Measurements from ENCODE around the gene WDR27. TPM values are rescaled to one million over a fixed set of nuclear protein-coding genes. Genes with fewer than 3 reads are reported as not detected.

WDR27 gene
- total RNA-seq, 1 donor, result 23.9 TPM

GRCh38 chr6:169667716-169668115 is 34.1 kb downstream of the WDR27 start:
- Histone ChIP-seq H3K4me2 (ENCODE audit: insufficient read depth, low read length) (no peak overlapping the region), H3K79me2 (ENCODE audit: insufficient read depth, low read length) (no peaks in the 10 kb centered on the region), H3K9me3 (ENCODE audit: low read depth, low read length) (no peaks in the 10 kb centered on the region), H3K36me3 (ENCODE audit: insufficient read depth, low read length) (peaks cover 31% of the 10 kb centered on the region), H3K27me3 (ENCODE audit: insufficient read depth, low read length) (no peaks in the 10 kb centered on the region), H3K4me3 (ENCODE audit: insufficient read depth, low read length) (no peak overlapping the region), H2AFZ (ENCODE audit: low read length) (no peak overlapping the region), H3K27ac (ENCODE audit: low read depth, low read length) (no peak overlapping the region), H3K4me1 (ENCODE audit: insufficient read depth, low read length) (no peaks in the 10 kb centered on the region), H4K20me1 (ENCODE audit: insufficient read depth, low read length) (no peaks in the 10 kb centered on the region)
- no peak for DNase-seq (ENCODE audit: insufficient read length, low spot score, missing footprints)
- TF ChIP-seq CTCF (IDR thresholded peaks at IDR 0.05; ENCODE audit: extremely low read depth, low read depth, low read length), result no peak

GRCh38 chr6:169666441-169666840 is 35.4 kb downstream of the WDR27 start:
- no peaks in the 10 kb centered on the region for H3K9me3 ChIP-seq (ENCODE audit: low read depth, low read length)
- no peak for DNase-seq (ENCODE audit: insufficient read length, low spot score, missing footprints)
- H3K36me3 ChIP-seq (ENCODE audit: insufficient read depth, low read length), result peaks cover 35% of the 10 kb centered on the region
- H3K27me3 ChIP-seq (ENCODE audit: insufficient read depth, low read length), result no peaks in the 10 kb centered on the region
- no peaks in the 10 kb centered on the region for H3K4me1 ChIP-seq (ENCODE audit: insufficient read depth, low read length)
- no peak overlapping the region for H3K27ac ChIP-seq (ENCODE audit: low read depth, low read length)
- H3K4me3 ChIP-seq (ENCODE audit: insufficient read depth, low read length), result no peak overlapping the region
- H3K4me2 ChIP-seq (ENCODE audit: insufficient read depth, low read length), result no peak overlapping the region
- no peaks in the 10 kb centered on the region for H3K79me2 ChIP-seq (ENCODE audit: insufficient read depth, low read length)
- no peak for TF ChIP-seq CTCF (IDR thresholded peaks at IDR 0.05; ENCODE audit: extremely low read depth, low read depth, low read length)
- H4K20me1 ChIP-seq (ENCODE audit: insufficient read depth, low read length), result no peaks in the 10 kb centered on the region
- H2AFZ ChIP-seq (ENCODE audit: low read length), result no peak overlapping the region

GRCh38 chr6:169665289-169665688 is 36.5 kb downstream of the WDR27 start:
- no peak overlapping the region for H3K27ac ChIP-seq (ENCODE audit: low read depth, low read length)
- H3K4me3 ChIP-seq (ENCODE audit: insufficient read depth, low read length), result no peak overlapping the region
- H3K9me3 ChIP-seq (ENCODE audit: low read depth, low read length), result no peaks in the 10 kb centered on the region
- no peaks in the 10 kb centered on the region for H3K4me1 ChIP-seq (ENCODE audit: insufficient read depth, low read length)
- no peaks in the 10 kb centered on the region for H4K20me1 ChIP-seq (ENCODE audit: insufficient read depth, low read length)
- no peak for DNase-seq (ENCODE audit: insufficient read length, low spot score, missing footprints)
- no peak overlapping the region for H3K4me2 ChIP-seq (ENCODE audit: insufficient read depth, low read length)
- no peak for TF ChIP-seq CTCF (IDR thresholded peaks at IDR 0.05; ENCODE audit: extremely low read depth, low read depth, low read length)
- H3K27me3 ChIP-seq (ENCODE audit: insufficient read depth, low read length), result no peaks in the 10 kb centered on the region
- no peak overlapping the region for H2AFZ ChIP-seq (ENCODE audit: low read length)
- no peaks in the 10 kb centered on the region for H3K79me2 ChIP-seq (ENCODE audit: insufficient read depth, low read length)
- peaks cover 33% of the 10 kb centered on the region for H3K36me3 ChIP-seq (ENCODE audit: insufficient read depth, low read length)

DNA sequence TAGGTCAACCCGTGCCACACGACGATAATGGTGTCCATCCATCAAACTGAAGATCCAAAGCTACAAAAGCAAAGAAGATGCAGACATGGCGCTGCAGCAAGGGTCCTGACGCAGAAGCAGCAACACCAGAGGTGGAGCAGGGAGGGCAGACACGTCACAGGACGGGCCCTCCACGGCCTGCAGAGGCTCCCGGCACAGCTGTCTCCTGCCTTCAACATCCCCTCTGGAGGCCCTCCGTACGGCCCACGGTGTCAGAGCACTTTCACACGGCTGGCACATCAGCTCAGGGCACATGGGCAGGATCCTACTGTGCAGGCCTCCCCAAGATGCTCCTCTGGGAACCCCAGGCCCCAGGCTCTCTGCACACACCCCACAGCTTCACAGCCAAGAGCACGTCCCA is 37.6 kb downstream of the WDR27 start:
- no peaks in the 10 kb centered on the region for H3K79me2 ChIP-seq (ENCODE audit: insufficient read depth, low read length)
- DNase-seq (ENCODE audit: insufficient read length, low spot score, missing footprints), result no peak
- H3K27me3 ChIP-seq (ENCODE audit: insufficient read depth, low read length), result no peaks in the 10 kb centered on the region
- H3K4me3 ChIP-seq (ENCODE audit: insufficient read depth, low read length), result no peak overlapping the region
- H2AFZ ChIP-seq (ENCODE audit: low read length), result no peak overlapping the region
- no peaks in the 10 kb centered on the region for H3K4me1 ChIP-seq (ENCODE audit: insufficient read depth, low read length)
- H3K27ac ChIP-seq (ENCODE audit: low read depth, low read length), result no peak overlapping the region
- H3K9me3 ChIP-seq (ENCODE audit: low read depth, low read length), result no peaks in the 10 kb centered on the region
- H3K36me3 ChIP-seq (ENCODE audit: insufficient read depth, low read length), result peaks cover 32% of the 10 kb centered on the region
- no peak for TF ChIP-seq CTCF (IDR thresholded peaks at IDR 0.05; ENCODE audit: extremely low read depth, low read depth, low read length)
- H3K4me2 ChIP-seq (ENCODE audit: insufficient read depth, low read length), result no peak overlapping the region
- H4K20me1 ChIP-seq (ENCODE audit: insufficient read depth, low read length), result no peaks in the 10 kb centered on the region

Data from osteoblast (primary cell).